Measurements from ENCODE around the gene ARID5A.
"Not testable (repeated sequence)": the region's sequence is repeated elsewhere in the genome, so short reads cannot be mapped to it uniquely, and the experiment has no call there.

ARID5A gene

GRCh38 chr2:96536445-96537065 lies at the start of gene ARID5A:
ARID5A (plus strand) TSS chr2:96536752; CDS start chr2:96536827, 75 bp downstream.
- peak within 1 kb of the TSS; percentile 79 for H3K9ac ChIP-seq (ENCODE audit: insufficient read length)
- H3K36me3 ChIP-seq (ENCODE audit: insufficient read depth, low read length): no peaks in the 10 kb centered on the region
- H3K4me3 ChIP-seq: peak within 1 kb of the TSS; percentile 91
- no peak for TF ChIP-seq FOXP2 (optimal IDR thresholded peaks at IDR 0.05; ENCODE audit: control extremely low read depth, extremely low read length, insufficient read depth)
- peak; percentile 66; the same call in 1 of the 2 replicates for TF ChIP-seq POLR2AphosphoS5 (IDR thresholded peaks at IDR 0.05; ENCODE audit: borderline replicate concordance, low read depth, low read length)
- H3K9me3 ChIP-seq (ENCODE audit: low read depth, low read length): no peaks in the 10 kb centered on the region
- H3K27ac ChIP-seq: no peak within 1 kb of the TSS
- DNase-seq (ENCODE audit: low read depth, low spot score): no peak

- TF ChIP-seq POLR2AphosphoS5 (IDR thresholded peaks at IDR 0.05; ENCODE audit: borderline replicate concordance, low read depth, low read length) (no peak), FOXP2 (optimal IDR thresholded peaks at IDR 0.05; ENCODE audit: control extremely low read depth, extremely low read length, insufficient read depth) (no peak), EZH2 (IDR thresholded peaks at IDR 0.05) (no peak)
- Histone ChIP-seq H3K9ac (ENCODE audit: insufficient read length) (no peak overlapping the region), H3K36me3 (ENCODE audit: insufficient read depth, low read length) (no peaks in the 10 kb centered on the region), H3K27ac (no peak overlapping the region), H3K4me3 (no peak overlapping the region), H3K9me3 (ENCODE audit: low read depth, low read length) (no peaks in the 10 kb centered on the region)
- DNase-seq (ENCODE audit: low read depth, low spot score): no peak
Observed at GRCh38 chr2:96489261-96489660, 47.3 kb upstream of the ARID5A start.

DNA sequence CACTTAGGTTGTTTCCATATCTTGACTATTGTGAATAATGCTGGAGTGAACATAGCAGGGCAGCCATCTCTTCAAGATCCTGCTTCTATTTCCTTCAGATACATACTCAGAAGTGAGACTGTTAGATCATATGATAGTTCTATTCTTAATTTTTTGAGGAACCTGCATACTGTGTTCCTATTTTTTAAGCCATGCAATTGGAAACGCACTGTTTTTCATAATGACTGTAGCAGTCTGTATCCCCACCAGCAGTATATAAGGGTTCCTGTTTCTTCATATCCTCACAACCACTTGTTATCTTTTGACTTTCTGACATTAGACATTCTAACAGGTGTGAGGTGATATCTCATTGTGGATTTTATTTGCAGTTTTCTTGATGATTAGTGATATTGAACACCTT lies 46.9 kb upstream of the ARID5A start:
- H3K9ac ChIP-seq (ENCODE audit: insufficient read length): no peak overlapping the region
- no peak for DNase-seq (ENCODE audit: low read depth, low spot score)
- no peak for TF ChIP-seq POLR2AphosphoS5 (IDR thresholded peaks at IDR 0.05; ENCODE audit: borderline replicate concordance, low read depth, low read length)
- TF ChIP-seq FOXP2 (optimal IDR thresholded peaks at IDR 0.05; ENCODE audit: control extremely low read depth, extremely low read length, insufficient read depth): no peak
- no peak for TF ChIP-seq EZH2 (IDR thresholded peaks at IDR 0.05)

GRCh38 chr2:96491860-96492497 lies 44.6 kb upstream of the ARID5A start:
- Histone ChIP-seq H3K27ac (no peak overlapping the region), H3K4me3 (no peak overlapping the region), H3K9me3 (ENCODE audit: low read depth, low read length) (no peaks in the 10 kb centered on the region), H3K9ac (ENCODE audit: insufficient read length) (no peak overlapping the region), H3K36me3 (ENCODE audit: insufficient read depth, low read length) (no peaks in the 10 kb centered on the region)
- TF ChIP-seq POLR2AphosphoS5 (IDR thresholded peaks at IDR 0.05; ENCODE audit: borderline replicate concordance, low read depth, low read length): no peak
- TF ChIP-seq FOXP2 (optimal IDR thresholded peaks at IDR 0.05; ENCODE audit: control extremely low read depth, extremely low read length, insufficient read depth): no peak
- TF ChIP-seq EZH2 (IDR thresholded peaks at IDR 0.05): no peak
- no peak for DNase-seq (ENCODE audit: low read depth, low spot score)

More for the DNA sequence above, 46.9 kb upstream of the ARID5A start:
- no peak overlapping the region for H3K4me3 ChIP-seq
- no peak overlapping the region for H3K27ac ChIP-seq
- H3K9me3 ChIP-seq (ENCODE audit: low read depth, low read length): no peaks in the 10 kb centered on the region
- H3K36me3 ChIP-seq (ENCODE audit: insufficient read depth, low read length): no peaks in the 10 kb centered on the region

DNA sequence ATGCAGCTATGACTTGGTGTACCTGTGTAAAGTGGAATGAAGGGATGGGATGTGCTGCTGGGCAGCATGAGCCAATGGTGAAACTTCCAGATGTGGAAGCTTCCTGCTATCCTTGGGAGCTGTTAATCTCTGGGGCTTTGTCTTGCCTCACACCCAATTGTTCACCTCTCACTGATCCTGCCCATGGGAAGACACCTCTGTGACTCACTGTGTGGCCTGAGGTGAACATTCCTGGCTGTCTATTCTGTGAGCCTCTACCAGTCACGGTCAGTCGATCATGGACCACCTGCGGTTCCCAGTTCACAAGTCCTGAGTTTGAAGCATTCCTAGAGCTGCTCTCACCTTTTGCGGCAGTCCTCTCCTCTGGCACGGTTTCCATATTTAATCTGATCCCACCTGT lies 43.5 kb upstream of the ARID5A start:
- no peak overlapping the region for H3K27ac ChIP-seq
- H3K9me3 ChIP-seq (ENCODE audit: low read depth, low read length): no peaks in the 10 kb centered on the region
- TF ChIP-seq POLR2AphosphoS5 (IDR thresholded peaks at IDR 0.05; ENCODE audit: borderline replicate concordance, low read depth, low read length) (no peak), EZH2 (IDR thresholded peaks at IDR 0.05) (no peak), FOXP2 (optimal IDR thresholded peaks at IDR 0.05; ENCODE audit: control extremely low read depth, extremely low read length, insufficient read depth) (no peak)
- no peak overlapping the region for H3K4me3 ChIP-seq
- DNase-seq (ENCODE audit: low read depth, low spot score): no peak
- no peak overlapping the region for H3K9ac ChIP-seq (ENCODE audit: insufficient read length)
- no peaks in the 10 kb centered on the region for H3K36me3 ChIP-seq (ENCODE audit: insufficient read depth, low read length)

GRCh38 chr2:96494188-96494587 lies 42.4 kb upstream of the ARID5A start:
- no peak for DNase-seq (ENCODE audit: low read depth, low spot score)

GRCh38 chr2:96495982-96496629 lies 40.4 kb upstream of the ARID5A start:
- DNase-seq (ENCODE audit: low read depth, low spot score): no peak
- Histone ChIP-seq H3K27ac (no peak overlapping the region), H3K36me3 (ENCODE audit: insufficient read depth, low read length) (no peaks in the 10 kb centered on the region), H3K9me3 (ENCODE audit: low read depth, low read length) (no peaks in the 10 kb centered on the region), H3K9ac (ENCODE audit: insufficient read length) (no peak overlapping the region), H3K4me3 (no peak overlapping the region)
- TF ChIP-seq POLR2AphosphoS5 (IDR thresholded peaks at IDR 0.05; ENCODE audit: borderline replicate concordance, low read depth, low read length) (no peak), EZH2 (IDR thresholded peaks at IDR 0.05) (no peak), FOXP2 (optimal IDR thresholded peaks at IDR 0.05; ENCODE audit: control extremely low read depth, extremely low read length, insufficient read depth) (no peak)

More at GRCh38 chr2:96494188-96494587, 42.4 kb upstream of the ARID5A start:
- H3K9me3 ChIP-seq (ENCODE audit: low read depth, low read length): no peaks in the 10 kb centered on the region
- no peak for TF ChIP-seq FOXP2 (optimal IDR thresholded peaks at IDR 0.05; ENCODE audit: control extremely low read depth, extremely low read length, insufficient read depth)
- TF ChIP-seq EZH2 (IDR thresholded peaks at IDR 0.05): no peak
- no peak for TF ChIP-seq POLR2AphosphoS5 (IDR thresholded peaks at IDR 0.05; ENCODE audit: borderline replicate concordance, low read depth, low read length)
- no peak overlapping the region for H3K4me3 ChIP-seq
- no peak overlapping the region for H3K27ac ChIP-seq
- H3K36me3 ChIP-seq (ENCODE audit: insufficient read depth, low read length): no peaks in the 10 kb centered on the region
- H3K9ac ChIP-seq (ENCODE audit: insufficient read length): no peak overlapping the region

DNA sequence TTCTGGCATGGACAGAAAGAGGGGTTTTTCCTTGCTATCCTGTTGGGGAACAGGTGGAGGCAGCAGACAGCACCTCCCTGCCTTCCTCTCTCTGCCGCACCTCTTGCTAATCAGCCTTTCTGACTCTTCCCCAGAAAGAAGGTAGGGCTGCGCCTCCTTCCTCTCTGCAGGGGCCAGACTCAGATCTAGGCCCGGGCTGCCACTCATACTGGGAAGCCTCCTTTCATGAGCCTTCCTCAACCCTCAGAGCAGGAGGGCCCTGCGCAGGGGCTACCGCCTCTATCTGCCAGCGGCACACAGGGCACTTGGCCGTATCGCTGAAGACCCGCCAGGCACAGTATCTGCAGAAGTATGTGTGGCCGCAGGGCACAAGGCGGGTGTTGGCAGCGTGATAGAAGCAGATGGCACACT lies 38.5 kb upstream of the ARID5A start:
- no peaks in the 10 kb centered on the region for H3K9me3 ChIP-seq (ENCODE audit: low read depth, low read length)
- no peak for TF ChIP-seq EZH2 (IDR thresholded peaks at IDR 0.05)
- TF ChIP-seq POLR2AphosphoS5 (IDR thresholded peaks at IDR 0.05; ENCODE audit: borderline replicate concordance, low read depth, low read length): no peak
- no peak for TF ChIP-seq FOXP2 (optimal IDR thresholded peaks at IDR 0.05; ENCODE audit: control extremely low read depth, extremely low read length, insufficient read depth)
- DNase-seq (ENCODE audit: low read depth, low spot score): no peak
- no peak overlapping the region for H3K27ac ChIP-seq
- no peak overlapping the region for H3K9ac ChIP-seq (ENCODE audit: insufficient read length)
- no peaks in the 10 kb centered on the region for H3K36me3 ChIP-seq (ENCODE audit: insufficient read depth, low read length)
- H3K4me3 ChIP-seq: no peak overlapping the region

DNA sequence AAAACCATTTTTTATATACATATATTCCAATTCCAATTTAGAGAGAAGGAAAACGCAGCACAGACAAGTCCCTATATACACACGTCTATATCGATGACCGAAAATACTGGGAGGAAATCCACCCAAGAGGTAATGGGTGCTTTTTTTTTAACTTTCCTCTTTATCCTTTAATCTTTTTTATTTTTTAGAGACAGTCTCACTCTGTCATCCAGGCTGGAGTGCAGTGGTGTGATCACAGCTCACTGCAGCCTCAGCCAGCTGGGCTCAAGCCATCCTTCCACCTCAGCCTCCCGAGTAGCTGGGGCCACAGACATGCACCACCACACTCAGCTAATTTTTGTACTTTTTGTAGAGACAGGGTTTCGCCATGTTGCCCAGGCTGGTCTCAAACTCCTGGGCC lies 37.9 kb upstream of the ARID5A start:
- not testable (repeated sequence) for H3K4me3 ChIP-seq

More for the DNA sequence above, 37.9 kb upstream of the ARID5A start:
- H3K27ac ChIP-seq; DNase-seq (ENCODE audit: low read depth, low spot score); H3K9ac ChIP-seq (ENCODE audit: insufficient read length); H3K36me3 ChIP-seq (ENCODE audit: insufficient read depth, low read length); H3K9me3 ChIP-seq (ENCODE audit: low read depth, low read length): not testable (repeated sequence)

Data from SK-N-MC (cell line).